ENCODE results near the gene HOXB5.

The HOXB5 gene

DNA sequence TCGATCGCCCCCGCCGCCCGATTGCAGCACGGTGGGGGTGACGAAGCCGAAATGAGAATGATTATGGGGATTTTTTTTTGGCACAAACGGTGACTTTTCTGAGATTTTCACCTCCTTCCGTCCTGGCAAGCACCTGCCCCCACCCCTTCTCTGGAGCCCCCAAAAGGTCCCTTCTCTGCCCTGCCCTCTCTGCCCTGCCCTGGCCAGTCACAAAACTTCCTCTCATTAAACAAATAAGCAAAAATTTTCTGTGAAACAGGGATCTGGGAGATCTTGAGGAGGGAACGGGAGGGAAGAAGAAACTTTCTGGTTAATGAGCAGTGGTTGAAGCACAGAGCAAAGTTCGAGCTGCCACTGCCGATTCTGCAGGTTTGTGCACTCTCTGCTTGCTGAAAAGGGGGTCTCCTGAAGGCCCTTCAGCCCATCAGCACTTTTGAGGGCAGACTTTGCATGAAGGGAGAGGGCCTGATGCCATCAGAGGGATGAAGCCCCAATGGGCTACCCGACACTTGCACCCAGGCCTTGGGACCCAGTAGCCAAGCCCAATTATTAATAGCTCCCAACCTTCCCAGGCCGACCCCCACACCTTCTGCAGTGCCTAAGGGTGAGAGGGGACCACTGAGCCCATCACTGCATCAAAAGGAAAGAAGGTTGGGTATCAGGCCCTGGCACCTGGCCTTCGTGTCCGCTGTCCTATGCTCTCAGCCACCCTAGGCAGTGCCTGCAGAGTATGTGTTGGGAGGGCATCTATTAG, 22.6 kb upstream of the HOXB5 start:
- DNase-seq, result no peak

GRCh38 chr17:48615047-48615962, 21.7 kb upstream of the HOXB5 start, which contains the start of gene HOXB8:
TSS of gene HOXB8 (minus strand) at chr17:48615292. CDS start at chr17:48614704, 588 bp downstream.
- DNase-seq, result no peak

GRCh38 chr17:48613862-48614694, 20.5 kb upstream of the HOXB5 start:
- DNase-seq, result no peak

DNA sequence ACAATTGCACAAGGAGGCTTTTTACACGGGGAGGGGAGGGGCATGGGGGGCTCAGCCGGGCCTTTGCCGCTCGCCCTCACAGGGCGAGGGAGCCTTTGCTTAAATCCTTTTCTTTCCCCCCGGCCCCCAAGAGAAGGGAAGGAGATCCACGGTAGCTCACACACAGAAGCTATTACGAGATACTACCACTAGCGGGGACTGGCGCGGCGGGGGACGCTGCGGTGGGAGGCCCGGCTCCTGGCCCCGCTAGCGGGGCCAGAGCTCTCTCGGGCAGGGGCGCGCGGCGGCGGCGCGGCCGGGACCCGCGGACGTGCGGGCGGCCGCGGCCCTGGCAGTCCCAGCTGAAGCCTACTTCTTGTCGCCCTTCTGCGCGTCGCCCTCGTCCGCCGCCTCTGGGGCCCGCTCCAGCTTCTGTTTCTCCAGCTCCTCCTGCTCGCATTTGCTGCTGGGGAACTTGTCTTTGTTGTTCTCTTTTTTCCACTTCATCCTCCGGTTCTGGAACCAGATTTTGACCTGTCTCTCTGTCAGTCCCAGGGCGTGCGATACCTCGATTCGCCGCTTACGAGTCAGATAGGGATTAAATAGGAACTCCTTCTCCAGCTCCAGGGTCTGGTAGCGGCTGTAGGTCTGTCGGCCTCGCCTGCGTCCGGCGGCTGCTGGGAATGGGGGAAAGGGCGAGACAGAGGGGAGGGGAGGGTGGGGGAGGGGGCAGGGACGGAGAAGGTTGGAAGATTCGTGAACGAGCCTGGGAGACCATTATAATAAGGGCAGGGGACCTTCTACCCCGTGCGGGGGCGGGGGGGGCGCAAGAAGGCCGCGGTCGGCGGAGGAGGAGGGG, 19.5 kb upstream of the HOXB5 start:
- peak; percentile 30 for DNase-seq

GRCh38 chr17:48612456-48612853, 18.9 kb upstream of the HOXB5 start:
- no peak for DNase-seq

- DNase-seq, result peak; percentile 41
Observed at GRCh38 chr17:48611681-48612455, 18.3 kb upstream of the HOXB5 start.

- DNase-seq, result no peak
Observed at GRCh38 chr17:48611213-48611612, 17.6 kb upstream of the HOXB5 start.

DNA sequence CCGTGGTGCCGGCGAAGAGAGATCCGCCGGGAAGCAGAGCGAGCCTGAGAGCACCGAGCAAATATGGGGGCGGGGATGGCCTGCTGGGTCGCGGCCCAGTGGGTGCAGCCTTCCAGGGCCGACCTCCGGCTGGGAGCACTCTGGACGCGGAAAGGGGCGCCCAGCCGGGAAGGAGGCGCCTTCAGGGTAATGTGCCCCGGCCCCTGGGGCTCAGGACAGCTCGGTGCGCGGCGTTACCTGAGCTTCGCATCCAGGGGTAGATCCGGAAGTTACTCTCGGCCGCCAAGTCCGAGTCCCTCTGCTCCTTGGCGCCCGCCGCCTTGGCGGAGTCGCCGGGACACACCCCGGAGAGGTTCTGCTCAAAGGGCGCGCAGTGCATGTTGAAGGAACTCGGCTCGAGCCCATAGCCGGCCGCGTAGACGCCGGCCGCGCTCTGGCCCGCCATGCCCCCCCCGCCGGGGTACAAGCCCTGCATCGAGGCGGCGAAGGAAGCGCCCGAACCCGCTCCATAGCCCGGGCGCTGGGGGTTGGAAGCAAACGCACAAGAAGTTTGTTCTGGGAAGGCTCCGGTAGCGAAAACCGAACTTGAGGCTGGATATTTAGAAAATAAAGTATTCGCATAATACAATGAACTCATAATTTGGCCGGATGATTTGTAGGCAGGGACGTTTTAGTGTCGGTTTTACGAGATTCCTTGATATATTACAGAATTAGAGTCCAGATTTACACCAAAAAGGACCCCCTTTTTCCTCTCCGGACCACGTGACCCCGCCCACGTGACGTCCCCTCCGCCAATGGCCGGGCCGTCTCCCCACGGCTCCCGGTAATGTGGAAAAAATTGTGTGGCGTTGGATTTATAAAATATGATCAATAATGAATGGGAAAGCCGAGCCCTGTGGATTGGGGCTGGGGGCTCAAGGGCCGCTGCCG, 17.0 kb upstream of the HOXB5 start, which contains the start of gene HOXB7:
Gene HOXB7 (minus strand): TSS at position 736 of the 930 bp plus-strand sequence. CDS start 99 bp downstream, at position 637.
- peak; percentile 35 for DNase-seq

GRCh38 chr17:48609759-48610281, 16.2 kb upstream of the HOXB5 start:
- no peak for DNase-seq

GRCh38 chr17:48609033-48609432, 15.5 kb upstream of the HOXB5 start:
- DNase-seq, result no peak

DNA sequence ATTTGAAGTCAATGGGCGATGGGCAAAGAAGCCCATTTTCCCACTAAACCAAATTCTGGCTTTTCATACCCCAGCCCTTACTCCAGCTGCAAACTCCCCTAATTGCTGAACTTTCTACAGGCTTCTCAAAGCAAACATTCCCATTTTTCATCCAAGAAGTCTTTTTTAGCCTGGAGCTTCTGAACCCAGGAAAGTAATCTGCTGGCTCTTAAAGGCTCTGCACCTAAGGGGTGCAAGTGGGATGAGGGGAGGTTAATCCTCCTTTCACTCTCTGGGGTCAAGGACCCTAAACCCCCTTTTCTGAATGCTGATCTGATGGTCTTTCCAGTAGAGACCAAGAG, 14.9 kb upstream of the HOXB5 start:
- no peak for DNase-seq

GRCh38 chr17:48606892-48607614, 13.5 kb upstream of the HOXB5 start:
- no peak for DNase-seq

DNA sequence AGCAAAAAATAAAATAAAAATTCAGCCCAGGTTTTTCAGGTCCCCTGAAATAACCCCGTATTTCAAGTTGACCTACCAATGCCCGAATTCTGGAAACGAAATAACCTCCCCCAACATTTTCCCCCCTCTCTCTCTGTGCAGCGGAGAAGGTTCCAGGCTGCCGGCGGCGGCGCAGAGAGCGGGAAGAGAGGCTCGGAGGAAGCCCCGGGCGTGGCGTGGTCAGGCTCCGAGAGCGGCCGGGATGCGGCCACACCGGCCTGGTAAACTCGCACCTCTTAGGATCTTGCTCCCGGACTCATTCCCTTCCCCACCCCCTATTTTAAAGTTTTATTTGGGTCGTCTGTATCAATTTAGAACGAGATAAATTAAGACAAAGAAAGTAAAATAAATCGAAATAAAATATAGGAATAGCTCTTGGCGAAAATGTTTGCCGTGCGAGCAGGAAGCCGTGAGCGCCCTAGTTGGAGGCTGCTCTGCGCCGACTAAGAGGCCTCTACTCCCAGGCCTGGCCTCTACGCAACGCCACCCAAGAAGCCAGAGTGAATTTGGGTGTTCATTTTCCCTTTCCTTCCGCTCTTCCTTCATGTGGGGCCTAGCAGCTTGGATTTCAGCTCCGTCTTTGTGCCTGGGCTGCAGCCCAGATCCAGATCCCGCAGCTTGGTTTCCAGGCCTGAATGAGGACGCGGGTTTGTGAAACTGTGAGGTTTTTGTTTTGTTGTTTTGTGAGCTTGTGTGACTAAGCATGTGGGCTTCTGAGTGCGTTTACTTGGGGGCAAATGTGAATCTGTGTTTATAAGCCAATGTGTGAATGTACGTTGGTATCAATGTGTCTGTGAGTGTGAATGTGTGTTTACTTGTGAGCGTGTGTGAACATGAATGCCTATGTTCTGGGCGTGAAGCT, 12.7 kb upstream of the HOXB5 start:
- DNase-seq, result no peak

GRCh38 chr17:48605409-48605919, 11.9 kb upstream of the HOXB5 start:
- DNase-seq, result no peak

DNA sequence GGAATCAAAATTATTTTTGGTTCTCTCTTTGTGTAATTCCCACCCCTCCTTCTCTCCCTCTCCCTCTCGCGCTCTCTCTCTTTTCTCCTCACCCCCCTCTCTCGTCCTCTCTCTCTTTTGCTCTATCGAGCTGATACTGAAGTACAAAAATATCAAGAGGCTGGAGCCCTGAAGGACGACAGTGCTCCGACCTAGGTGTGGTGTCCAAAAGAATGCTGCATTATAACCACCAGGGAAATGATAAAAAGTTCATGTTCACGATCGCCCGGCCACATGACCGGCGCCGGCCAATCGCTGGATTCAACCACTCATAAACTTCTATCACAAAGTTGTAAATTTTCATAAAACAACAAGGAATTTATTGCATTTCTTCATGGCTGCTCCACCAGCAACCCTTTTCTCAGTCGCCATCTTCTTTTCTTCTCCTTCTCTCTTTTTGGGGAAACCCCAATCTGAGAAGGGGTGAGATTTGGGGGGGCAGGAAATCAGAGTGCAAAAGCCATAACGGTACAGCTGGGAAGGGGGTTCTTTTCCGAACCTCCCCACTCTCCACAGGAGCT, 11.3 kb upstream of the HOXB5 start, which contains the start of gene HOXB6:
Gene HOXB6 (minus strand): TSS at position 217 of the 560 bp plus-strand sequence. CDS start 6,836 bp downstream, outside the sequence.
- no peak for DNase-seq

- no peak for DNase-seq
Observed at GRCh38 chr17:48603959-48604769, 10.6 kb upstream of the HOXB5 start.
